ENCODE results near the gene UPB1. TPM values are rescaled to one million over a fixed set of nuclear protein-coding genes. Genes with fewer than 3 reads are reported as not detected.
A peak's percentile ranks its signal among the peaks of the same experiment; 100 is the strongest.

UPB1 gene
- total and polyA plus RNA-seq, 9 of the 15 experiments (the other 6 are each of a cell fraction or from before 2014, with no cell fraction given) = 0.06 to 0.11 TPM; not detected in 7

- CTCF ChIA-PET (ENCODE audit: low intra/inter-chr PET ratio) = no interaction called here
- no peak for ATAC-seq
These were observed 3.7 kb downstream of the UPB1 start for GRCh38 chr22:24498824-24499223.

More at GRCh38 chr22:24498824-24499223, 3.7 kb downstream of the UPB1 start:
- no peaks in the 10 kb centered on the region for H3K79me2 ChIP-seq (ENCODE audit: control insufficient read depth, insufficient read depth, low read length)
- POLR2A ChIA-PET = no interaction called here
- no peaks in the 10 kb centered on the region for H3K9me1 ChIP-seq (ENCODE audit: control insufficient read depth, insufficient read depth, low read length)
- no peaks in the 10 kb centered on the region for H3K9me3 ChIP-seq (replicated peaks; ENCODE audit: control insufficient read depth, insufficient read depth, low read depth, low read length)
- H2AFZ ChIP-seq (ENCODE audit: low read depth, low read length) = no peak overlapping the region
- intact Hi-C loops (cut with micrococcal nuclease) = no loop called here
- no peak for FAIRE-seq
- TF ChIP-seq TAF7 (tag; IDR thresholded peaks at IDR 0.05) (no peak), ZNF12 (CRISPR knock-in tag; IDR thresholded peaks at IDR 0.05) (no peak), MEIS2 (IDR thresholded peaks at IDR 0.05; ENCODE audit: partially characterized antibody) (peak; percentile 30), ZNF133 (CRISPR knock-in tag; IDR thresholded peaks at IDR 0.05) (no peak), BHLHE40 (IDR thresholded peaks at IDR 0.05; ENCODE audit: low read length) (no peak), E2F3 (CRISPR knock-in tag; IDR thresholded peaks at IDR 0.05) (no peak), ZHX1 (conservative IDR thresholded peaks at IDR 0.05; ENCODE audit: low read length) (no peak), TOE1 (IDR thresholded peaks at IDR 0.05; ENCODE audit: borderline replicate concordance) (no peak), TOE1 (CRISPR knock-in tag; IDR thresholded peaks at IDR 0.05; ENCODE audit: borderline replicate concordance, low read depth) (no peak)
- H3K4me3 ChIP-seq = no peak overlapping the region
- H3K4me1 ChIP-seq (replicated peaks in 1 of 2; ENCODE audit: control insufficient read depth in 2 of 2, insufficient read depth in 2 of 2, low read length in 2 of 2) = peaks cover 0 to 8% of the 10 kb centered on the region in 2 experiments; a peak in 1 of 5 replicates
- no peaks in the 10 kb centered on the region for H3K36me3 ChIP-seq (ENCODE audit: control insufficient read depth, insufficient read depth, low read length)
- H4K20me1 ChIP-seq (replicated peaks; ENCODE audit: control insufficient read depth, insufficient read depth, low read length) = no peaks in the 10 kb centered on the region
- no peak for DNase-seq (ENCODE audit: extremely low read depth in 1 of 4, low spot score in 3 of 4)
- H3K27ac ChIP-seq (ENCODE audit: extremely low read depth, low read depth, low read length) = no peak overlapping the region
- H3K9ac ChIP-seq (ENCODE audit: insufficient read depth in 1 of 2, low read depth in 2 of 2, low read length in 2 of 2) = peak overlapping the region in 1 of 2 experiments; percentile 35; a peak in 1 of 4 replicates
- H3K27me3 ChIP-seq (ENCODE audit: control insufficient read depth in 2 of 2, insufficient read depth in 2 of 2, low read length in 2 of 2) = peaks cover 0 to 45% of the 10 kb centered on the region in 2 experiments; a peak in 3 of 5 replicates
- WGBS (ENCODE audit: insufficient coverage, low coverage, missing lambda C conversion rate) = 16% methylated on average over 11 of the region's 11 CpGs
- in situ Hi-C loops (cut with MboI) = no loop called here
- no peak overlapping the region for H3K4me2 ChIP-seq (ENCODE audit: insufficient read depth, low read length)
- BruUV-seq (replicated peaks) = no TSS peak

Data from K562 (cell line).